NCI-H526 (cell line): ENCODE data around the gene BMS1.
"Not testable (repeated sequence)": the region's sequence is repeated elsewhere in the genome, so short reads cannot be mapped to it uniquely, and the experiment has no call there.

Experiments used
- DNase-seq, 2 experiments: peaks; one replicate each; lab custom pipeline; 2025; lab: John Stamatoyannopoulos, UW

The BMS1 gene, protein sequence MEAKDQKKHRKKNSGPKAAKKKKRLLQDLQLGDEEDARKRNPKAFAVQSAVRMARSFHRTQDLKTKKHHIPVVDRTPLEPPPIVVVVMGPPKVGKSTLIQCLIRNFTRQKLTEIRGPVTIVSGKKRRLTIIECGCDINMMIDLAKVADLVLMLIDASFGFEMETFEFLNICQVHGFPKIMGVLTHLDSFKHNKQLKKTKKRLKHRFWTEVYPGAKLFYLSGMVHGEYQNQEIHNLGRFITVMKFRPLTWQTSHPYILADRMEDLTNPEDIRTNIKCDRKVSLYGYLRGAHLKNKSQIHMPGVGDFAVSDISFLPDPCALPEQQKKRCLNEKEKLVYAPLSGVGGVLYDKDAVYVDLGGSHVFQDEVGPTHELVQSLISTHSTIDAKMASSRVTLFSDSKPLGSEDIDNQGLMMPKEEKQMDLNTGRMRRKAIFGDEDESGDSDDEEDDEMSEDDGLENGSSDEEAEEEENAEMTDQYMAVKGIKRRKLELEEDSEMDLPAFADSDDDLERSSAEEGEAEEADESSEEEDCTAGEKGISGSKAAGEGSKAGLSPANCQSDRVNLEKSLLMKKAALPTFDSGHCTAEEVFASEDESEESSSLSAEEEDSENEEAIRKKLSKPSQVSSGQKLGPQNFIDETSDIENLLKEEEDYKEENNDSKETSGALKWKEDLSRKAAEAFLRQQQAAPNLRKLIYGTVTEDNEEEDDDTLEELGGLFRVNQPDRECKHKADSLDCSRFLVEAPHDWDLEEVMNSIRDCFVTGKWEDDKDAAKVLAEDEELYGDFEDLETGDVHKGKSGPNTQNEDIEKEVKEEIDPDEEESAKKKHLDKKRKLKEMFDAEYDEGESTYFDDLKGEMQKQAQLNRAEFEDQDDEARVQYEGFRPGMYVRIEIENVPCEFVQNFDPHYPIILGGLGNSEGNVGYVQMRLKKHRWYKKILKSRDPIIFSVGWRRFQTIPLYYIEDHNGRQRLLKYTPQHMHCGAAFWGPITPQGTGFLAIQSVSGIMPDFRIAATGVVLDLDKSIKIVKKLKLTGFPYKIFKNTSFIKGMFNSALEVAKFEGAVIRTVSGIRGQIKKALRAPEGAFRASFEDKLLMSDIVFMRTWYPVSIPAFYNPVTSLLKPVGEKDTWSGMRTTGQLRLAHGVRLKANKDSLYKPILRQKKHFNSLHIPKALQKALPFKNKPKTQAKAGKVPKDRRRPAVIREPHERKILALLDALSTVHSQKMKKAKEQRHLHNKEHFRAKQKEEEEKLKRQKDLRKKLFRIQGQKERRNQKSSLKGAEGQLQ

DNA sequence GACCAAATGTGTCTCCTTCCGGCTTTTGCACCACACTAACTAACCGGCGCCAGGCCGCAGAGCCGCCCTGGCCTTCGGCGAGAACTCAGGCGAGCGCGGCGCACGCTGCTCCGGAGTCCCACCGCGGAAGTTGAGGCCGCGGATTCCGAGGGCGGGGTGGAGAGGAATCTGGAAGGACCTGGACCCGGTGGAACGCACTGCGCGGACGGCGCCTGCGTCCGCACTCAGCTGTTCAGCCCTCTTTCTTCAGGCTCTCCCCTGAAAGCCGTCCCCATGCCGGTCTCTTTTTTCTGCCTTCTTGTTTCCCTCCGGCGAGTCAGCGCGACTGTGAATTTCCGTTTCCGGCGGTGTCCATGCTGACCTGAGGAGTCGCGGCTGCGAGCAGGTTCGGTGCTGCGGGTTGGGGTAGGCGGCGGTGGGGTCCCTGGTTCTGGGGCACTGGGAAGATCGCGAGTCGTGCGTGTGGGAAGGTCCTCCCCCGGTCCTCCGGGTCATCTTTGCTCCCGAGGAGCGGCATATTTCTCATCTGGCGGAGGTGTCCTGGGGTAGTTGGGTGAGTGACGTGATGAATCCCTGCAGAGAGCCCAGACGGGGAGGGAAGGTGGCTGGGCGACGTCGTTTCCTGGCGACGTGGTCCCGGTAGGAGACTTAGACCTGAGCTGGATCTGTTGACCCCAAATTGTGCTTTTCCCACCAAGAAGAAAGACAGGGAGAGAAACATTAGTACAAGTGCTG lies at the start of gene BMS1:
Gene BMS1 (plus strand): TSS at position 350 of the 735 bp plus-strand sequence. CDS start 1,600 bp downstream, outside the sequence.
- peak; percentile 67 to 87 for DNase-seq

DNA sequence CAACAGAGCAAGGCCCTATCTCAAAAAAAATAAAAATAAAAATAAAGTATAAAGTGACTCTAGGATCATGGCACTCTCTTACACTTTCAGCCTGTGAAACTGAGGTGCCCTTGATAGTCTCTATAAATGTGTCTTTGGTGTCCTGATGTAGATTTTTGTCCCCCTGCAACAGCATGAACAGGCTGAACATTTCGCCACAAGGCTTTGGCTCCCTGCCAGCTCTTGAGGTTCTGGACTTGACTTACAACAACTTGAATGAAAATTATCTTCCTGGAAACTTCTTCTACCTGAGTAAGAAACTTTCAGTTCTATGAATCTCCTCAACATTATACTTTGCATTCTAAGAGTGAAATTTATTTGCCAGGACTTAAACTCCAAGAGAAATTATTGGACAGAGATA lies 48.1 kb upstream of the BMS1 start:
- DNase-seq = no peak

DNA sequence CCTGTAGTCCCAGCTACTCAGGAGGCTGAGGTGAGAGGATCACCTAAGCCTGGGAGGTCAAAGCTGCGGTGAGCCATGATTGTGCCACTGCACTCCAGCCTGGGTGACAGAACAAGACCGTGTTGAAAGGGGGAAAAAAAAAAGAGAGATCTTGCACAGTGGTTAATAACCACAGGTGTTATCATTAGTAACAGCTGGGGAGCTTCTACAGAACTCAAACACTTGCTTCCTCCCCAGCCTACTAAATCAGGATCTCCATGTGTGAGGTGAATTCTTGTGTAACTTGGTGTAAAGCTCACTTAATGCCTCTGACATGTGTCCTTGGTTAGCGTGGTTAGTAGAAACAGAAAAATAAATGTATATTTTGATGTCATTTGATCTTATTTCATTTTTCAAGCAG lies 43.9 kb upstream of the BMS1 start:
- DNase-seq = no peak

DNA sequence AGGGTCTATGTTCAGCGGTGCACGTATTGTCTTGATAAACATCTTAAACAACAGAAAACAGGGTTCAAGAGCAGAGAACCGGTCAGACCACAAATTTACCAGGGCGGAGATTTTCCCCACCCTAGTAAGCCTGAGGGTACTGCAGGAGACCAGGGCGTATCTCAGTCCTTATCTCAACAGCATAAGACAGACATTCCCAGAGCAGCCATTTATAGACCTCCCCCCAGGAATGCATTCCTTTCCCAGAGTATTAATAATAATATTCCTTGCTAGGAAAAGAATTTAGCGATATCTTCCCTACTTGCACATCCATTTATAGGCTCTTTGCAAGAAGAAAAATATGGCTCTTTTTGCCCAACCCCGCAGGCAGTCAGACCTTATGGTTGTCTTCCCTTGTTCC lies 41.1 kb upstream of the BMS1 start:
- not testable (repeated sequence) for DNase-seq

DNA sequence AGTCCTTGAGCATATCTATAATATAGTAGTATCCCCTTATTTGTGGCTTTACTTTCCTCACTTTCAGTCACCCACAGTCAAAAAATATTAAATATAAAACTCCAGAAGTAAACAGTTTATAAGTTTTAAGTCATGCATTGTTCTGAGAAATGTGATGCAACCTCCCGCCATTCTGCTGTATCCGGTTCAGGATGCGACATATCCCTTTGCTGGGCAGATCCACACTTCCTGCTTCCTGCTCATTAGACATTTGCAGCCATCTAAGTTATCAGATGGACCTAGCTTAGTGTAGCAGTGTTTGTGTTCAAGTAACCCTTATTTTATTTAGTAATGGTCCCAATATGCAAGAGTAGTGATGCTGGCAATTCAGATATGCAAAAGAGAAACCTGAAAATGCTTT lies 38.9 kb upstream of the BMS1 start:
- no peak for DNase-seq

DNA sequence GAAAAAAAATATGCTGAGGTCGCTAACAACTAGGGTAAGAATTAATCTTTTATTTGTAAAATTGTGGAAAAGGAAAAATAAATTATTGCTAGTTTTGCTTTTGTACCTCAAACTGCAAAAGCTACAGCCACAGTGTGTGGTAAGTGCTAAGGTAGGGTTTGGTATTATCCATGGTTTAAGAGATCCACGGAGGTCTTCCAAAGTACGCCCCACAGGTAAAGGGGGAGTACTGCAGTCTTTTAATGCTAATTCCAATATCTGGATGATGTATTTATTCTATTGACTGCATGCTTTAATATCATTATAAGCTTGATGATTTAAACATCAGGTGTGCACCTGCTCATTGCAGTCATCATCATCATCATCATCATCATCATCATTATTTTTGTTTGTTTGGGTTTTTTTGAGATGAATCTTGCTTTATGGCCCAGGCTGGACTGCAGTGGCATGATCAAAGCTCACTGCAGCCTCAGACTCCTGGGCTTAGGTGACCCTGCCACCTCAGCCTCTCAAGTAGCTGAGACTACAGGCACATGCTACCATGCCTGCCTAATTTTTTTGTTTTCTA lies 38.4 kb upstream of the BMS1 start:
- DNase-seq = peak in 1 of 2 experiments; percentile 2

DNA sequence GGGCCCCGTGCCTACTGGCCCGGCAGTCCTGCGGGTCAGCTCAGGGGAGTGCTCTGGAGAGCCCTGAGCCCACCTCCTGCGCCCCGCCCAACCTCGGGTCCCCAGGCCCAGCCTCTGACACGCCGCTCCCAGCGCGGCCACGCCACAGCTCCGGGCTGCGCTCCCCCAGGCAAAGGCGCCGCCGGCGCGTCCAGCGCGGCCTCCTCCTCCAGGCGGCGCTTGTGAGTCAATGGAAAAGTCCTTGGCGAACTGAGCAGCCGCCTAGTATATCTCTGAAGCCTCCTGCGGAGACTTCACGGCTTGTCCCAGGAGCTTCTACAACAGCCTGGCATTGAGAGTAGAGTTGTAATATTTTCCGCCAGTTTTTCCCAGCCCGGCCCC lies 29.5 kb upstream of the BMS1 start:
- DNase-seq = peak; percentile 3 to 73

DNA sequence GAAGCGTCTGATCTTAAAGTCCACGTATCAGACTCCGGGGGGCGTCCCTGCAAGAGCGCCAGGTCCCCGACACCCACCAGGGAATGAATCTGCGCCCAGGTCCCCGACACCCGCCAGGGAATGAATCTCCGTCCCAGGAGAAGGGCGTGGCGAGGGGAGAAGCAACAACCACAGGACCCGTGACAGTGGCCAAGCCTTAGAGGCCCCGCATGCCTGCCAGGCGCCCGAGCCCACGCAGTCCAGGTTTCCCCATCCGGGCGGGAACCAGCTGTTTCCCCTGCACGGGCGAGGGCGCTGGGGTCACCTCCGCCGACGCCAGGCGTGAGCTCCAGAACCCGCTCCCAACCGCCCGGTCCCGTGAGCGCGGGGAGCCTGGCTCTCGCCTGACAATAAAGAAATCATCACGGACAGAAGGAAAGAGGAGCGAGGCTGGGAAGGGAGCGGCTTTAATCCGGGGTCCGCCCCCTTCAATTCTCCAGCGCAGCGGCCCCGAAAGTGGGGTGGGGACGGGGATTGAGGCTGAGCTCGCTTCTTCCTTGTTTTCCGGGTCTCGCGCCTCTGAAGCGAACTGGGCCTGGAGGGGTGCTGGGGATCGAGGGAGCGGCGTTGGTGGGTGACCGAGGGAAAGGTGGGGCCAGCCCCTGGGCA lies 29.0 kb upstream of the BMS1 start:
- peak in 1 of 2 experiments; percentile 22 for DNase-seq

DNA sequence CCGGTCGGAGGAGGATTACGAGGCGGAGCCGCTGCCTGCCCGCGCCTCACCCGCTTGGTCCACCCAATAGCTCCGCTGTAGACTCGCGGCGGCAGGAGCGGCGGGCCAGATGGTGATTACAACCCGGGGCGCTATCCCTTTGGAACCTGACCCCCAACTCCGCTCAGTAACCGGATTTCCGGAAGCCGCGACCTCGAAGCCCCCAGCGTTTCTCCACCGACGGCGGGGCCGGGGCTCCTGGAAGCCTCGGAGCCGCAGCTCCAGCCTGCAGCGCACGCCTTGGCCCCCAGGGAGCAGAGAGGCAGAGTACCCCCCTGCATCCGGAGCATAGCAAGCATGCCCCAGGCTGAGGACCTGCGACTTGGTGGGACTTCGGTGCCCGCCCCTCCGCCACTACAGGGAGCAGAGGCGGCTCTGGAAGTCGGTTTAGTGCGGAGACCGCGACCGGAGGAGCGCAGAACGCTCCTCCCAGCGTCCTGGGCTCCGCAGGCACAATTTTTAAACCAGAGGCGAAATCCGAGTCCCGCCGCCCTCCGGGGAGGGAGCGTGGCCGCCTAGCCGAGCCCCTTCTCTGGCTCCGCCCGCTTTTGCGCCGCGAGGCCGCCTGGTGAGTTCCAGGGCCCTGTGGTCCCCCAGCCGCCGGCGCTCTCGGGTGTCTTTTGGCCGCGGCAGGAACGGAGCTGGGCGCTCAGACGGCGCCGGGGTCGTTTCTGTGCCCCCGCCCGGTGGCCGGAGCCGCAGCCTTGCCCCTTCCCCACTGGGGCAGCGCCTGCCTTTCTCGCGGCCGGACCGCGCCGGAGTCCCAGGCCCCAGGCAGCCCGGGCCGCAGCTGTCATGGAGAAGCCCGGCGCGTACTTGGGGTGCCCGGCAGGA lies 28.2 kb upstream of the BMS1 start:
- peak in 1 of 2 experiments; percentile 19 for DNase-seq

DNA sequence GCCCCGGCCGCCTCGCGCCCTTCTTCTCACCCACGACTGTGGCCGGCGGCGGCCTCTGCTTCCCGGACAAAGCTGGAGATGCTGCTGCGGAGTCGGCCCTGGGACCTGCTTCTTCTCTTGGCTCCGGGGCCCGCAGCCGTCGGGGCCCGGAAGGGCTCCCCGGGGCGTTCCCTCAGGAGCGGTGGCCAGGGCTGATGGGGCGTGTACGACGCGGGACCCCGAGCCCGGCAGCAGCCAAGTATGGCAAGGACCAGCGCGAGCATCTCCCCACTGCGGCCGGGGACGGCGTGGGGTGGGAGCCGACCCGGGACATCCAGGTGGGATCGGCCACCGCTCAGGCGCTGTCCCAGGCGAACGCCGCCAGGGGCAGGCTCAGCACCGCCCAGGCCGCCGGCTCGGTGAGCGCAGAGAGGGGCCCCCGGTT lies 27.6 kb upstream of the BMS1 start:
- no peak for DNase-seq

DNA sequence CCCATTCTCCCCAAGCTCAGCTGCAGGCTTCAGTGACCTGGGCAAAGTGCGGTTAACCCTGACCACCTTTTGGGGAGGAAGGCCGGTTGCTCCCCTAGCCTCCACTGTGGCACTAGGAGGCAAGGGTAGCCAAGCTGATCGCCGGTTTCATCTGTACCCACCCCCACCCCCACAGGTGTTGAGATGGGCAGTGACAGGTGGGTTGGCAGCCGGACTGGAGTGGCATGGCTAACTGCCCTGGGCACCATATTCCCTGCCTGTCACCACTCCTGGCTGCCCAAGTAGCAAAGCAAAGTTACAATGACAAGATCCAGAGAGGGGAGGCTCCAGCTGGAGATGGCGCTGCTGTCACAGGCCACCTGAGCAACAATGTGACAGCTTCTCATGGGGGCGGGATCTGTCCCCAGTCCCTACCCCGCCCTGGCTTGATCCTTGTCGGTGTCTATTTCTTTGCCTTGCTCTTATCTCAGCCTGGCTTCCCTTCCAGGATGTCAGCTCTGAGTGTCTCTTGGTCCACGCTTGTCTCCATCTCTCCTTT lies 27.0 kb upstream of the BMS1 start:
- DNase-seq = no peak

DNA sequence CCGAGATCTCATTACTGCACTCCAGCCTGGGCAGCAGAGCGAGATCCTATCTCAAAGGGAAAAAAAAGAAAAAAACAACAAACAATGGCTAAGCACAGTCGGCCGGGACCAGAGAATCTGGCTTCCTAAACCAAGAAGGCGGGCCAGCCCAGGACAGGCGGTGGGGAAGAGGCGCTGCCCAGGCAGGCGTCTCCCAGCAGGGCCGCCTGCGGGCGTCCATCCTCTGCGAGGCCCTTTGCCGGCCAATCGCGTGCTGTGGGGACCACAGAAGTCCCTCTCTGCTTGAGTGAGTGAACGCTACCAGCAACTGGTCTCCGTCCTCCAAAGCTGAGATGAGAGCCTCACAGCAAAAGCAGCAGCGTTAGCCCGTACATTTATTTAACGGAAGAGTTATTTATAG lies 14.7 kb upstream of the BMS1 start:
- no peak for DNase-seq

DNA sequence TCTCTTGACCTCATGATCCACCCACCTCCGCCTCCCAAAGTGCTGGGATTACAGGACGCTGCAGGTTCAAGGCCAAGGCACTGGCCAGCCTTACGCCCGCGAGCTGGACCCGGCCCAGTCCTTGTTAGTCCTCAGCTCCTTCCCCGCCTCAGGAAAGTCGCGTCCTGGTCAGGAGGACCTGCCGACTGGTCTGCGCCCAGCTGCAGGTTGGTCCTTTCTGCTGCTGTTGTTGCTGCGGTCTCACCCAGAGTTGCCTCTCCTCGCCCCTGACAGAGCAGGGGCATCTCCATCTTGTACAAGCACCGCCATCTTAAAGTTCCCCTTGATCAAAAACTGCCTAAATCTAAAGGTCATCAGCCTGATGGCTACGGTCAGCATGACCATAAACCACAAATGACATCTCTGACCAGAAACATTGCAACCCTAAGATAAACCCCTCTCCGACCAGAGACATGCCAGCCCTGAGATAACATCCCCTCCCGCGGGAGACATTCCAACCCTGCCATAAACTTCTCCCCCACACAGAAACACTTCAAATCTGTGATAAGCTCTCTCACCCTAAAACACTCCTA lies 13.9 kb upstream of the BMS1 start:
- DNase-seq = no peak

DNA sequence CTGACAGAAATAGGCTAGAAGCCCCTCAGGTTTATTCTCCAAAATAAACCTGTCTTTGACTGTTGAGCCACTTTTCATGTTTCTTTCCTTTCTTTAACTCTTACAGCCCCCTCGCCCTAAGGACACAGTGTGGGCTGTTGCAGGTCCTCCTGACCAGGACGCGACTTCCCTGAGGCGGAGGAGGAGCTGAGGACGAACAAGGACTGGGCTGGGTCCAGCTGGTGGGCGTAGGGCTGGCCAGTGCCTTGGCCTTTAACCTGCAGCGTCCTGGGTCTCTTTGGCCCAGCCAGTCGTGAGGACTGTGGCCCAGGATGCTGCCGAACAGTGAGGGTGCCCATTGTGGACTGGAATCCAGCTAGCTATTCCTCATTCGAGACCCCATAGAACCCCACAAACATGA lies 13.4 kb upstream of the BMS1 start:
- DNase-seq = no peak

DNA sequence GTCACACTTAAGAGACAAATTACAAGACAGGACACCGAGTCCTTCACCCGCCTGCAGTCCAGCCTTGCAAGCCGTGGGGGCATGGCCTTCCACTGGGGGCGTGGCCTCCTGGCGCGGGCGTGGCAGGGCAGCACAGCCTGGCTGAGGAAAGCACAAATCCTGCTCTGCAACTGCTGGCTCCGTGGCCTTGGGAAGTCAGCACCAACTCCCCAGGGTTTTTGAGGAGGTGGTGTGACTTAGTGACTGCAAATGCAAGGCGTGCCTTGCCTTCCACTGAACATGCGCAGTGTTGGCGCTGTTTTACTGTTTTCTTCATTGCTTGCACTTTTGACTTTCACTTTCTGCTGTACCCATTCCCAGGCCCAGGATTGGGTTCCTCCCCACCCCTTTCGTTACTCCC lies 12.9 kb upstream of the BMS1 start:
- peak in 1 of 2 experiments; percentile 5 for DNase-seq

DNA sequence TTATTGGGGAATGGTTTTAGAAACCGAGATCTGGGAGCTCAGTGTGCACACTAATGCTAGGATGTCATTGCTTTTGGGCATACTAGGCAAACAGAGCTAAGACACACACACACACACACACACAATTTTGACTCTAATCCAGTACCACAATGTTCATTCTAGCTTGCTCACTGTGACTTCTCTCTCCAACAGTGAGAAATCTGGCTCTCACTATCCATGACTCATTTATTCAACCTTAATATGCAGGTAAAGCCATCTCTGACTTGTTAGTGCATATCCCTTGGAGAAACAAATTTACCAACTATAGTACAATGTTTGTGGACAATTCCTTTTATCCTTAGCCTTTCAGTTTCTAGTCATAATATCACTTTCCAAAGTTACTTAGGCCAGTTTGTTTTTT lies 5.9 kb upstream of the BMS1 start:
- no peak for DNase-seq

DNA sequence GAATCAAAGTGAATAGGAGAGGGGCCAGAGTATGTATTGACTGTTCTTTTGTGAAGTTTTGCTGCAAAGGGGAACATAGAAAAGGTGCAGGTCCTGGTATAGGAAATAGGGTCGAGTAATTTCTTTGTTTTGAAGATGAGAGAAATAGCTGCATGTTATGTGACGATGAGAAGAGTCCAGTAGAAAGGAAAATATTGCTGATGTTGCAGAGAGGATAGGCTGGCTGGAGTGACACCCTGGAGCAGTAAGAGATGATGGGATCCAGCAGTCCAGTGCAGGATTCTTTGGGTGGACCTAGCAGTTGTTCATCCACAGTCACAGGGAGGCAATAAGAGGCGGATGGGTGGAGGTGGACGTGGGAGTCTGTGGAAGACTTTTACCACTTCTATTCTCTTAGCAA lies 2.1 kb upstream of the BMS1 start:
- no peak for DNase-seq

DNA sequence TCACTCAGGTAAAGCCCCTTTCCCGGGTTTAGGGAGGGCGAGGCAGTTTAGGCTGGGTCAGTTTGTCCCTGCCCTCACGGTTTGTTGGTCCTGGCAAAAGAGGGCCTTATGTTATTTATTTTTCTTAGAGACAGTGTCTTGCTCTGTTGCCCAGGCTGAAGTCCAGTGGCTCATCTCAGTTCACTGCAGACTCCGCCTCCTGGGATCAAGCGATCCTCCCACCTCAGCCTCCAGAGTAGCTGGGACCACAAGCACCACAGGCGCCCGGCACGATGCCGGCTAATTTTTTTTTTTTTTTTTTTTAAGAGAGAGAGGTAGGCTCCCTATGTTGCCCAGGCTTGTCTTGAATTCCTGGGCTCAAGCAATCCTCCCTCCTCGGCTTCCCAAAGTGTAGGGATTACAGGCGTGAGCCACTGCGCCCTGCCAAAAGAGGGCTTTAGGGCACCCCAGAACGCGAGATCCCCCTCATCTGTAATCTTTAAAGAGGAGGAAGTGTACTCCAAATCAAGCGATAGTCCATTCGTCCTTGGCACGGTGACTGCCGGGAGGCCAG lies 626 bp upstream of the BMS1 start:
- no peak for DNase-seq

DNA sequence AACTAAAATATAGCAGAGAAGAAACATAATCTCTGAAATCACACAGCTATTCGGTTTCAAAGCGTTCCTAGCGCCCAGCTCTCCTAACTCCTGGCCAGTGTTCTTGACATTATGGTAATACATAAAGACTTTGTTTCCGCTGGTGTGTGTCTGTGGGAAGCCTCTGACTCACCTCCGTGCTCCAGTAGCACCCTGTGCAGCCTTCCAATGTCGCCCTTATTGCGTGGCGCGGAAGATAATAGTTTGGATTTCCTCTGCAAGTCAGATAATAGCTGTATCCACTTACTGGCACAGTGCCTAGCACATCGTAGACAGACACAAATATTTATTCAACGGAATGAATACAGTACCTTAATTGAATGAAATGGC lies 570 bp downstream of the BMS1 start:
- peak in 1 of 2 experiments; percentile 35 for DNase-seq
